ENCODE data around the gene GATA3. TPM values are rescaled to one million over a fixed set of nuclear protein-coding genes. Genes with fewer than 3 reads are reported as not detected.
A peak's percentile ranks its signal among the peaks of the same experiment; 100 is the strongest.

The GATA3 gene
- polyA plus RNA-seq, 4 donors, result 0.37 to 0.84 (median 0.63) TPM

- peaks cover 8 to 100% (median 75%) of the 10 kb centered on the region in 3 donors for H3K27me3 ChIP-seq (ENCODE audit: control insufficient read depth in 3 of 3, insufficient read depth in 3 of 3, low read length in 3 of 3)
- 4 to 9% (median 7%) methylated on average over 30 of the region's 30 CpGs for WGBS, 3 donors
- no peak overlapping the region for H3K27ac ChIP-seq (ENCODE audit: low read depth in 1 of 3, low read length in 2 of 3)
- FAIRE-seq (no peak), DNase-seq (peak in 1 of 2 donors; percentile 14)
- H3K4me1 ChIP-seq (ENCODE audit: control insufficient read depth in 3 of 3, insufficient read depth in 2 of 3, low read depth in 1 of 3, low read length in 2 of 3), result peaks cover 6 to 18% (median 8%) of the 10 kb centered on the region in 3 donors
- H3K9me3 ChIP-seq (ENCODE audit: control insufficient read depth in 2 of 2, insufficient read depth in 1 of 2, low read depth in 1 of 2, low read length in 1 of 2), result peaks cover 0 to 2% of the 10 kb centered on the region in 2 donors
- H3K36me3 ChIP-seq (ENCODE audit: control insufficient read depth in 3 of 3, insufficient read depth in 2 of 3, low read depth in 1 of 3, low read length in 3 of 3), result no peaks in the 10 kb centered on the region
- H3K4me3 ChIP-seq (ENCODE audit: low read depth in 1 of 3, low read length in 3 of 3), result no peak overlapping the region
Measured at GRCh38 chr10:8047452-8048280, 6.8 kb upstream of the GATA3 start.

GRCh38 chr10:8048281-8049008 lies 6.0 kb upstream of the GATA3 start:
- DNase-seq (no peak), FAIRE-seq (no peak)
- Histone ChIP-seq H3K27me3 (ENCODE audit: control insufficient read depth in 3 of 3, insufficient read depth in 3 of 3, low read length in 3 of 3) (peaks cover 8 to 99% (median 74%) of the 10 kb centered on the region in 3 donors), H3K36me3 (ENCODE audit: control insufficient read depth in 3 of 3, insufficient read depth in 2 of 3, low read depth in 1 of 3, low read length in 3 of 3) (no peaks in the 10 kb centered on the region), H3K4me1 (ENCODE audit: control insufficient read depth in 3 of 3, insufficient read depth in 2 of 3, low read depth in 1 of 3, low read length in 2 of 3) (peaks cover 6 to 16% (median 8%) of the 10 kb centered on the region in 3 donors), H3K4me3 (ENCODE audit: low read depth in 1 of 3, low read length in 3 of 3) (no peak overlapping the region), H3K9me3 (ENCODE audit: control insufficient read depth in 2 of 2, insufficient read depth in 1 of 2, low read depth in 1 of 2, low read length in 1 of 2) (peaks cover 0 to 2% of the 10 kb centered on the region in 2 donors), H3K27ac (ENCODE audit: low read depth in 1 of 3, low read length in 2 of 3) (no peak overlapping the region)
- WGBS, 3 donors, result 4 to 6% (median 4%) methylated on average over 27 to 29 of the region's 29 CpGs

GRCh38 chr10:8049045-8049864 lies 5.2 kb upstream of the GATA3 start:
- Histone ChIP-seq H3K27me3 (ENCODE audit: control insufficient read depth in 3 of 3, insufficient read depth in 3 of 3, low read length in 3 of 3) (peaks cover 8 to 99% (median 69%) of the 10 kb centered on the region in 3 donors), H3K4me1 (ENCODE audit: control insufficient read depth in 3 of 3, insufficient read depth in 2 of 3, low read depth in 1 of 3, low read length in 2 of 3) (peaks cover 6 to 19% (median 12%) of the 10 kb centered on the region in 3 donors), H3K4me3 (ENCODE audit: low read depth in 1 of 3, low read length in 3 of 3) (peak overlapping the region in 1 of 3 donors; percentile 62), H3K27ac (ENCODE audit: low read depth in 1 of 3, low read length in 2 of 3) (no peak overlapping the region), H3K9me3 (ENCODE audit: control insufficient read depth in 2 of 2, insufficient read depth in 1 of 2, low read depth in 1 of 2, low read length in 1 of 2) (peaks cover 0 to 2% of the 10 kb centered on the region in 2 donors), H3K36me3 (ENCODE audit: control insufficient read depth in 3 of 3, insufficient read depth in 2 of 3, low read depth in 1 of 3, low read length in 3 of 3) (no peaks in the 10 kb centered on the region)
- WGBS, 3 donors, result 2 to 3% (median 2%) methylated on average over 44 to 51 of the region's 51 CpGs
- FAIRE-seq, result no peak
- peak in 1 of 2 donors; percentile 46 for DNase-seq

GRCh38 chr10:8049865-8050555 lies 4.5 kb upstream of the GATA3 start:
- H3K27ac ChIP-seq (ENCODE audit: low read depth in 1 of 3, low read length in 2 of 3), result no peak overlapping the region
- peak overlapping the region in 2 of 3 donors; percentile 24 to 62 for H3K4me3 ChIP-seq (ENCODE audit: low read depth in 1 of 3, low read length in 3 of 3)
- WGBS, 3 donors, result 0 to 2% (median 2%) methylated on average over 45 to 68 of the region's 68 CpGs
- no peak for FAIRE-seq
- H3K27me3 ChIP-seq (ENCODE audit: control insufficient read depth in 3 of 3, insufficient read depth in 3 of 3, low read length in 3 of 3), result peaks cover 8 to 99% (median 63%) of the 10 kb centered on the region in 3 donors
- peaks cover 0 to 2% of the 10 kb centered on the region in 2 donors for H3K9me3 ChIP-seq (ENCODE audit: control insufficient read depth in 2 of 2, insufficient read depth in 1 of 2, low read depth in 1 of 2, low read length in 1 of 2)
- no peaks in the 10 kb centered on the region for H3K36me3 ChIP-seq (ENCODE audit: control insufficient read depth in 3 of 3, insufficient read depth in 2 of 3, low read depth in 1 of 3, low read length in 3 of 3)
- H3K4me1 ChIP-seq (ENCODE audit: control insufficient read depth in 3 of 3, insufficient read depth in 2 of 3, low read depth in 1 of 3, low read length in 2 of 3), result peaks cover 6 to 21% (median 14%) of the 10 kb centered on the region in 3 donors
- DNase-seq, result no peak

- Histone ChIP-seq H3K27me3 (ENCODE audit: control insufficient read depth in 3 of 3, insufficient read depth in 3 of 3, low read length in 3 of 3) (peaks cover 8 to 99% (median 61%) of the 10 kb centered on the region in 3 donors), H3K4me1 (ENCODE audit: control insufficient read depth in 3 of 3, insufficient read depth in 2 of 3, low read depth in 1 of 3, low read length in 2 of 3) (peaks cover 6 to 19% (median 14%) of the 10 kb centered on the region in 3 donors), H3K36me3 (ENCODE audit: control insufficient read depth in 3 of 3, insufficient read depth in 2 of 3, low read depth in 1 of 3, low read length in 3 of 3) (no peaks in the 10 kb centered on the region), H3K9me3 (ENCODE audit: control insufficient read depth in 2 of 2, insufficient read depth in 1 of 2, low read depth in 1 of 2, low read length in 1 of 2) (peaks cover 0 to 2% of the 10 kb centered on the region in 2 donors), H3K4me3 (ENCODE audit: low read depth in 1 of 3, low read length in 3 of 3) (peak overlapping the region in 2 of 3 donors; percentile 24 to 62), H3K27ac (ENCODE audit: low read depth in 1 of 3, low read length in 2 of 3) (no peak overlapping the region)
- DNase-seq (peak; percentile 75 to 84), FAIRE-seq (no peak)
- WGBS, 3 donors, result 1 to 2% (median 2%) methylated on average over 48 to 60 of the region's 60 CpGs
Measured at GRCh38 chr10:8050556-8051108, 3.9 kb upstream of the GATA3 start.

- no peak for FAIRE-seq
- 6 to 7% (median 7%) methylated on average over 29 to 51 of the region's 52 CpGs for WGBS, 3 donors
- peak overlapping the region in 1 of 3 donors; percentile 62 for H3K4me3 ChIP-seq (ENCODE audit: low read depth in 1 of 3, low read length in 3 of 3)
Measured at GRCh38 chr10:8051109-8051821, 3.2 kb upstream of the GATA3 start.

GRCh38 chr10:8051851-8052257 lies 2.6 kb upstream of the GATA3 start:
- Histone ChIP-seq H3K36me3 (ENCODE audit: control insufficient read depth in 3 of 3, insufficient read depth in 2 of 3, low read depth in 1 of 3, low read length in 3 of 3) (no peaks in the 10 kb centered on the region), H3K27ac (ENCODE audit: low read depth in 1 of 3, low read length in 2 of 3) (no peak overlapping the region), H3K4me3 (ENCODE audit: low read depth in 1 of 3, low read length in 3 of 3) (no peak overlapping the region), H3K9me3 (ENCODE audit: control insufficient read depth in 2 of 2, insufficient read depth in 1 of 2, low read depth in 1 of 2, low read length in 1 of 2) (peaks cover 0 to 2% of the 10 kb centered on the region in 2 donors), H3K4me1 (ENCODE audit: control insufficient read depth in 3 of 3, insufficient read depth in 2 of 3, low read depth in 1 of 3, low read length in 2 of 3) (peaks cover 6 to 19% (median 14%) of the 10 kb centered on the region in 3 donors), H3K27me3 (ENCODE audit: control insufficient read depth in 3 of 3, insufficient read depth in 3 of 3, low read length in 3 of 3) (peaks cover 6 to 99% (median 54%) of the 10 kb centered on the region in 3 donors)
- DNase-seq (peak in 1 of 2 donors; percentile 21), FAIRE-seq (no peak)
- 2 to 5% (median 4%) methylated on average over 27 to 29 of the region's 29 CpGs for WGBS, 3 donors

More at GRCh38 chr10:8051109-8051821, 3.2 kb upstream of the GATA3 start:
- H3K9me3 ChIP-seq (ENCODE audit: control insufficient read depth in 2 of 2, insufficient read depth in 1 of 2, low read depth in 1 of 2, low read length in 1 of 2), result peaks cover 0 to 2% of the 10 kb centered on the region in 2 donors
- no peaks in the 10 kb centered on the region for H3K36me3 ChIP-seq (ENCODE audit: control insufficient read depth in 3 of 3, insufficient read depth in 2 of 3, low read depth in 1 of 3, low read length in 3 of 3)
- DNase-seq, result peak in 1 of 2 donors; percentile 27
- peaks cover 8 to 99% (median 57%) of the 10 kb centered on the region in 3 donors for H3K27me3 ChIP-seq (ENCODE audit: control insufficient read depth in 3 of 3, insufficient read depth in 3 of 3, low read length in 3 of 3)
- H3K27ac ChIP-seq (ENCODE audit: low read depth in 1 of 3, low read length in 2 of 3), result no peak overlapping the region
- peaks cover 6 to 19% (median 14%) of the 10 kb centered on the region in 3 donors for H3K4me1 ChIP-seq (ENCODE audit: control insufficient read depth in 3 of 3, insufficient read depth in 2 of 3, low read depth in 1 of 3, low read length in 2 of 3)

All from small intestine (tissue), 7 donors.